GM19468 (cell line): ENCODE results near the gene KIF19.
"Not testable (repeated sequence)": the region's sequence is repeated elsewhere in the genome, so short reads cannot be mapped to it uniquely, and the experiment has no call there.

Experiments
- ATAC-seq: cut with Tn5 transposase; IDR thresholded peaks from one replicate; pipeline ENCODE4 v1.9.1; 2021; ENCODE audit warnings: mild to moderate bottlenecking, moderate library complexity, moderate number of reproducible peaks; ENCODE audit not compliant: unreplicated experiment; ENCODE audit errors: extremely low read depth

Gene KIF19, protein sequence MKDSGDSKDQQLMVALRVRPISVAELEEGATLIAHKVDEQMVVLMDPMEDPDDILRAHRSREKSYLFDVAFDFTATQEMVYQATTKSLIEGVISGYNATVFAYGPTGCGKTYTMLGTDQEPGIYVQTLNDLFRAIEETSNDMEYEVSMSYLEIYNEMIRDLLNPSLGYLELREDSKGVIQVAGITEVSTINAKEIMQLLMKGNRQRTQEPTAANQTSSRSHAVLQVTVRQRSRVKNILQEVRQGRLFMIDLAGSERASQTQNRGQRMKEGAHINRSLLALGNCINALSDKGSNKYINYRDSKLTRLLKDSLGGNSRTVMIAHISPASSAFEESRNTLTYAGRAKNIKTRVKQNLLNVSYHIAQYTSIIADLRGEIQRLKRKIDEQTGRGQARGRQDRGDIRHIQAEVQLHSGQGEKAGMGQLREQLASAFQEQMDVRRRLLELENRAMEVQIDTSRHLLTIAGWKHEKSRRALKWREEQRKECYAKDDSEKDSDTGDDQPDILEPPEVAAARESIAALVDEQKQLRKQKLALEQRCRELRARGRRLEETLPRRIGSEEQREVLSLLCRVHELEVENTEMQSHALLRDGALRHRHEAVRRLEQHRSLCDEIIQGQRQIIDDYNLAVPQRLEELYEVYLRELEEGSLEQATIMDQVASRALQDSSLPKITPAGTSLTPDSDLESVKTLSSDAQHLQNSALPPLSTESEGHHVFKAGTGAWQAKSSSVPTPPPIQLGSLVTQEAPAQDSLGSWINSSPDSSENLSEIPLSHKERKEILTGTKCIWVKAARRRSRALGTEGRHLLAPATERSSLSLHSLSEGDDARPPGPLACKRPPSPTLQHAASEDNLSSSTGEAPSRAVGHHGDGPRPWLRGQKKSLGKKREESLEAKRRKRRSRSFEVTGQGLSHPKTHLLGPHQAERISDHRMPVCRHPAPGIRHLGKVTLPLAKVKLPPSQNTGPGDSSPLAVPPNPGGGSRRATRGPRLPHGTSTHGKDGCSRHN

DNA sequence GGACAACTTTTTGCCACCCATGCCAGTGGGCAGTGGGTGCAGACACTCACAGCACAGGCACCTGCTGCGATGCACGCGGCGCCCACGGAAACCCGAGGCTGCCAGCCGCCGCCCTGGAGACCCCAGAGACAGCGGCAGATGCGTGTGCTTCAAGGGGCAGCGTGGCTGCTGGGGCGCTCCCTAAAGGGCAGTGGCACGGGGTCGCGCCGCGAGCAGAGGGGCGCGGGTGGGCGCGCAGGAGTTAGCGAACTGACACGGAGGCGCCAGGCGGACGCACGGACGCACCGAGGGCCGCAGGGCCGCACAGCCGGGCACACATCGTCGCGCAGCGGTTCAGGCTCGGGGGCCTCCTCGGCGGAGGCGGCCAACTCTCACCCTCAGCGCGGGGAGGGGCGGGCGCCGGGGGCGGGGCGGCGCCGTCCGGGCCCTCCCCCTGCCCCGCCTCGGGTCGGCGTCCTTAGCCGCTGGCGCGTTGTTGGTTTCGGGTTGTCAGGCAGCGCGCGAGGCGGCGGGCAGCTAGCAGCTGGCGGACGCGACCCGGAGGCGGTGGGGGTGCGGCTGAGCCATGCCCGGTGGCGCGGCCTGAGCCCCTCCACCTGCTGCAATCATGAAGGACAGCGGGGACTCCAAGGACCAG, at the start of gene KIF19:
KIF19 (plus strand) TSS at position 484 of the 637 bp plus-strand sequence; CDS start at position 608, 124 bp downstream.
- ATAC-seq, result no peak

GRCh38 chr17:74276541-74277009, 49.5 kb upstream of the KIF19 start:
- no peak for ATAC-seq

GRCh38 chr17:74277935-74278334, 48.1 kb upstream of the KIF19 start:
- ATAC-seq, result no peak

- not testable (repeated sequence) for ATAC-seq
These were observed 46.4 kb upstream of the KIF19 start for GRCh38 chr17:74279617-74280016.

DNA sequence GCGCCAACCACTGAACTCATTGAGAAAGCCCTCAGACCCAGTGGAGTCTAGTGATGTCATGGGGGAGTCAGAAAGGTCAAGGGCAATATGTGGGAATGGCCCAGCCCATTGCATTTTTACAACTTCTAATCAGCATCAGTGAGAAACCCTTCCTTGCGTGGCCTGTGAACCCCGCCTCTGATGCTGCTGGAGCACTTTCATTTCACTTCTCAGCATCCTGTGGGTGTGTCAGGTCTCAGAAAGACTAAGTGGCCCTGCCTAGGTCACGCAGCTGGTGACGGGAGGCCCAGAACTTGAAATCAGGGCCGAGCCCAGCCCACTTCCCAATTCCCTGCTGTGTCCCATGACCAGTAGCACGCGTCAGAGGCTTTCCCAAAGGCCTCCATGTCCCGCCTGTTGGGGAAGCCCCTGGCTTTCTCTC, 45.9 kb upstream of the KIF19 start:
- ATAC-seq, result peak; percentile 39

DNA sequence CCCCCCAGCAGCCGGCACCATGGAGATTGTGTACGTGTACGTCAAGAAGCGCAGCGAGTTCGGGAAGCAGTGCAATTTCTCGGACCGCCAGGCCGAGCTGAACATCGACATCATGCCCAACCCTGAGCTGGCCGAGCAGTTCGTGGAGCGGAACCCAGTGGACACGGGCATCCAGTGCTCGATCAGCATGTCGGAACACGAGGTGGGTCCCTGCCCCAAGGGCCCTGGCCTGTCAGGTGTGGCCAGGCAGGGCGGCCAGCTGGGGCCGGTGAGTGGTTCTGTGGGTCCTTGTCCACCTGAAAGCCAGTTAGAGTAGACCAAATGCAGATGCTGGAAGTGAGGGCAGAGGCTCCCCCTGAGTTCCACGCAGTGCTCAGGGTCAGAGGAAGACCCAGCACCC, 44.2 kb upstream of the KIF19 start:
- ATAC-seq, result no peak

DNA sequence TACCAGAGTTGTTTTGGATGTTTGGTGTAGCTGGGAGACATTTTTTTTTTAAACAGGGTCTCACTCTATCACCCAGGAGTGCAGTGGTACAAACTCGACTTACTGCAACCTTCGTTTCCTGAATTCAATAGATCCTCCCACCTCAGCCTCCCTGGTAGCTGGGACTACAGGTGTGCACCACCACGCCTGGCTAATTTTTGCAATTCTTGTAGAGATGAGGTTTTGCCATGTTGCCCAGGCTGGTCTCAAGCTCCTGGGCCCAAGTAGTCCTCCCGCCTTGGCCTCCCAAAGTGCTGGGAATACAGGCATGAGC, 43.8 kb upstream of the KIF19 start:
- not testable (repeated sequence) for ATAC-seq

GRCh38 chr17:74282587-74283370, 43.2 kb upstream of the KIF19 start:
- ATAC-seq, result no peak

DNA sequence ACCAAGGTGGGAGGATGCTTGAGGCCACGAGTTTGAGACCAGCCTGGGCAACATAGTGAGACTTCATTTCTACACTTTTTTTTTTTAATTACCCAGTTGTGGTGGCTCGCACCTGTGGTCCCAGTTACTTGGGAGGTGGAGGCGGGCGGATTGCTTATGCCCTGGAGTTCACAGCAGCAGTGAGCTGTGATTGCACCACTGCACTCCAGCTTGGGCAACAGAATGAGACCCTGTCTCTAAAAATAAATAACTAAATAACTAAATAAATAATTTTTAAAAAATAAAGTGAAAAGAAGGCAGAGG, 42.7 kb upstream of the KIF19 start:
- no peak for ATAC-seq

DNA sequence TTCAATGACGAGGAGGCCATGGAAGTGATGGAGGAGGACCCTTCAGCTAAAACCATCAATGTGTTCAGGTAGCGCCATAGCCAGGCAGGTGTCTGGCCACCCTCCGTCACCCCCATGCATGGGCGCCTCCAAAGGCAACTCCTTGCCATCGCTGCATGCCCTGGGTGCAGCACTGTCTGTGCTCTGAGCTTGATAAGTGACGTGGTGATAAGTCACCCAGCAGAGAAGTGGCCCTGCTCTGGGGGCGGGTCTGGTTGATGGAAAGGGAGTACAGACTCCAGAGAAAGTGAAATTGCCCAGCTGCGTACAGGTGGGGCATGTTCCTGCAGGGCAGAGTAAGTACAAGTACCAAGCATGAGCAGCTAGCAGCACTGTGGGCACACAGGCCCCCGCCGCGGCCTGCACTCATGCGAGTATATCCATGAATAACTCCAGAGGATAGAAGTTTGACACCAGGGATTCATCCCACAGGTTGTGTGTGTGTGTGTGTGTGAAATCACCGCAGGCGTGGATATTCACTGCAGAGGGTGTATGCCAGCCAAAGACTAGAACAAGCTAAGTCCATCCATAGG, 38.9 kb upstream of the KIF19 start:
- ATAC-seq, result no peak

DNA sequence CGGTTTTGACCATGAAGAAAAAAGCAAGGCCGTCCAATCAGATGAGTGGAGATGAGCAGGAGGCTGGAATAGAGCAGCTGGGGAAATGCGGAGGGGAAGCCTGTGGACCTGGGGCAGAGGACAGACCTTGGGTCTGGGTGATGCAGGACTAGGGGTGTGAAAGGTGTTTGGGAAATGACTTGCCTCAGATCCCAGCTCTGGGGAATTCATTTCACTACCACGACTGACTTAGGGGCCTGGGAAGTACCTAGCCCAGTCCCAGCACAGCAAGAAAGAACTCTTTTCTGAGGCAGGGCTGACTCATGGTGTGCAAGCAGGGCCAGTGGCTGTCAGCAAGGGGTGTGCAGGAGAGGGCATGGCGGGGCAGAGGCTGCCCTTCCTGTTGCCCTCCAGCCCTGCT, 37.2 kb upstream of the KIF19 start:
- ATAC-seq, result no peak

DNA sequence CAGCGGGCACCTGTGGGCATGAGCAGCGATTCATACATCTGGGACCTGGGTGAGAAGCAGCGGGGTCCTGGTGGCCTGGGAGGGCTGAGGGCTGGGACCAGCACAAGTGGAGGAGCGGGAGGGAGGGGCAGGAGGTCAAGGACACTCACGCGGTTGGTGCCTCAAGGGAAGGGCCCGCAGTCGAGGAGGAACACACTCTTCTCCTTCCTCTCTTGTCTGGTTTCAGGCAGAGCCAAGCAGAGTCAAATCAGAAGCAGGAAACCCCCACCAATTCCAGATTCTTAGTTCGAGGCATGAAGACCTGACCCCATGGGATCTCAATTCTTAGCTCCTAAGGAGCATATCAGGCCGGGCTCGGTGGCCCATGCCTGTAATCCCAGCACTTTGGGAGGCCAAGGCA, 36.3 kb upstream of the KIF19 start:
- no peak for ATAC-seq

DNA sequence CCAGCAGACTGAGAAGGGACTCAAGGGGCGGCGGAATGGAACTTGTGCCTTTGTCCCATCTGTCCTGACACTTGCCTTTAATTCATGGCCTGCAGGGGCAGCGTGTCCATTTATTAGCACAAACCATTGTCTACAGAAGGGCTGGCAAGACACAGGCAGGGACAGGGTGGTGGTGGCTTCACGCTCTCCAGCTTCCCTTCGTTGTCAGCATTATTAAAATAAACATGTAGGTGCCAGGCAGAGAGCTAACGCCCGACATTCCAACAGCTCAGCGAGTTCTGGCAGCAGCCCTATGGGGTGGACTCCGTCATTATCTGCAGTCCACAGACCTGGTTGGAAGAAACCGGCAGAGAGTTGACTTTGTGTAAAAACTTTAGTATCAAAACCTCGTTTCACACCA, 35.7 kb upstream of the KIF19 start:
- no peak for ATAC-seq

- no peak for ATAC-seq
These were observed 33.5 kb upstream of the KIF19 start for GRCh38 chr17:74292495-74292894.

DNA sequence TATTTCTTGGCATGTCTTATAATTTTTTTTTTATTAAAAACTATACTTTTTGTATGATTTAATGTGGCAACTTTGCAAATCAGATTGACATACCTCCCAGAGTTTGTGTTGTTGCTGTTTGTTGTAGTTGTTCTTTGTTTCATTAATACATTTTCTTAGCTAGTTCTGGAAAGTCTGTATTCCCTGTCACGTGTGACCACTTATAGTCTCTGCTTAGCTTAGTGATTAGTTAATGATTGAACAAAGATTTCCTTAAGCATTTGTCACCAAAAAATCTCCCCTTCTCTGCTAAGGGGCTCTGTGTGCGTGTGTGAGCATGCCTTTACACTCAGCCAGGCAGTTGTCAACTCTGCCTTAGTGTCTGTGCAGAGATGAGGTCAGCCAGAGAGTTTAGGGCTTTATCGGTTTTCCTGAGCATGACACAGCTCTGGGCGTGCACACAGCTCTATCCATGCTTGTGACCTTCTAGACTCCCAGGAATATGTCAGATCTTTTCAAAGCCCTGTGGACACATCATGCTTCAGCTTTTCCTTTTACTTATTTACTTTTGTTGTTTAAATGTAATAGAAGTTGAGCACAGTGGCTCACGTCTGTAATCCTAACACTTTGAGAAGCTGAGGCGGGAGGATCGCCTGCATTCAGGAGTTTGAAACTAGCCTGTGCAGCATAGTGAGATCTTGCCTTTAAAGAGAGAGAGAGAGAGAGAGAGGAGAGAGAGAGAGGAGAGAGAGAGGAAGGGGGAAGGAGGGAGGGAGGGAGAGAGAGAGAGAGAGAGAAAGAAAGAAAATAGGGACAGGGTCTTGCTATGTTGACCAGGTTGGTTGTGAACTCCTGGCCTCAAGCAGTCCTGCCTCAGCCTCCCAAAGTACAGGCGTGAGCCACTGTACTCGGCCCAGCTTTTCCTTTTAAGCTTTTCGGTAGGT, 30.1 kb upstream of the KIF19 start:
- no peak for ATAC-seq

- ATAC-seq, result no peak
These were observed 29.5 kb upstream of the KIF19 start for GRCh38 chr17:74296548-74296936.

DNA sequence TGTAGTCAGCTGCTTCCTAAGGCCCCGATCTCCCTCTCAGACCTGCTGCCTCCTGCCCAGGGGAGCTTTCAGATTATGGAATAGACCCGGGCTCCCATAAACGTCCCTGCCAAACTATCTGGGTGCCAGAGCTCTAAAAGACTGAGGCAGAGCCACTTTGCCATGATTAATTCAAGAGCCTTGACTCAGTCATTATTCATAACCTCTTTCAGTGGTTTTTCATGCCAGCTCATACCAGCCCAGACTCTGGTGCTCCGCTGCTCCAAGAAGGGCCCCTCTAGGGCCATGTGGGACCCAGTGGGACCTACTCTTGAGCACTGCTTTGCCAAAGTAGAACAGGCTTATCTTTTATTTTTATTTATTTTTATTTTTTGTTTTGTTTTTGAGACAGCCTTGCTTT, 28.1 kb upstream of the KIF19 start:
- ATAC-seq, result no peak

DNA sequence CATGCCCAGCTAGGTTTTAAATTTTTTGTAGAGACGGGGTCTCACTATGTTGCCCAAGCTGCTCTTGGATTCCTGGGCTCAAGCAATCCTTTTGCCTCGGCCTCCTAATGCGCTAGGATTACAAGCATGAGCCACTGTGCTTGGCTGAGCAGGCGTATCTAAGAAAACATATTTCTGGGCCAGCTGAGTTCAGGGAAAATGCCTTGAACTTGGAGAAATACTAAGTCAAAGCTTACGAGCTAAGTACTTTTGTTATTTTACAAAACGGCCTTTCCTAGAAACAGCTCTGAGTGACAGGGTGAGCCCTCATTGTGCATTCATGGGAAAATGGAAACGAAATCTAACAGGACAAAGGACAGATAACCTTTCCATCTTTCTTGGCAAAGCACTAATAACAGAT, 27.2 kb upstream of the KIF19 start:
- no peak for ATAC-seq
